ENCODE data around the gene MPND.
A peak's percentile ranks its signal among the peaks of the same experiment; 100 is the strongest.

Gene MPND, protein sequence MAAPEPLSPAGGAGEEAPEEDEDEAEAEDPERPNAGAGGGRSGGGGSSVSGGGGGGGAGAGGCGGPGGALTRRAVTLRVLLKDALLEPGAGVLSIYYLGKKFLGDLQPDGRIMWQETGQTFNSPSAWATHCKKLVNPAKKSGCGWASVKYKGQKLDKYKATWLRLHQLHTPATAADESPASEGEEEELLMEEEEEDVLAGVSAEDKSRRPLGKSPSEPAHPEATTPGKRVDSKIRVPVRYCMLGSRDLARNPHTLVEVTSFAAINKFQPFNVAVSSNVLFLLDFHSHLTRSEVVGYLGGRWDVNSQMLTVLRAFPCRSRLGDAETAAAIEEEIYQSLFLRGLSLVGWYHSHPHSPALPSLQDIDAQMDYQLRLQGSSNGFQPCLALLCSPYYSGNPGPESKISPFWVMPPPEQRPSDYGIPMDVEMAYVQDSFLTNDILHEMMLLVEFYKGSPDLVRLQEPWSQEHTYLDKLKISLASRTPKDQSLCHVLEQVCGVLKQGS

DNA sequence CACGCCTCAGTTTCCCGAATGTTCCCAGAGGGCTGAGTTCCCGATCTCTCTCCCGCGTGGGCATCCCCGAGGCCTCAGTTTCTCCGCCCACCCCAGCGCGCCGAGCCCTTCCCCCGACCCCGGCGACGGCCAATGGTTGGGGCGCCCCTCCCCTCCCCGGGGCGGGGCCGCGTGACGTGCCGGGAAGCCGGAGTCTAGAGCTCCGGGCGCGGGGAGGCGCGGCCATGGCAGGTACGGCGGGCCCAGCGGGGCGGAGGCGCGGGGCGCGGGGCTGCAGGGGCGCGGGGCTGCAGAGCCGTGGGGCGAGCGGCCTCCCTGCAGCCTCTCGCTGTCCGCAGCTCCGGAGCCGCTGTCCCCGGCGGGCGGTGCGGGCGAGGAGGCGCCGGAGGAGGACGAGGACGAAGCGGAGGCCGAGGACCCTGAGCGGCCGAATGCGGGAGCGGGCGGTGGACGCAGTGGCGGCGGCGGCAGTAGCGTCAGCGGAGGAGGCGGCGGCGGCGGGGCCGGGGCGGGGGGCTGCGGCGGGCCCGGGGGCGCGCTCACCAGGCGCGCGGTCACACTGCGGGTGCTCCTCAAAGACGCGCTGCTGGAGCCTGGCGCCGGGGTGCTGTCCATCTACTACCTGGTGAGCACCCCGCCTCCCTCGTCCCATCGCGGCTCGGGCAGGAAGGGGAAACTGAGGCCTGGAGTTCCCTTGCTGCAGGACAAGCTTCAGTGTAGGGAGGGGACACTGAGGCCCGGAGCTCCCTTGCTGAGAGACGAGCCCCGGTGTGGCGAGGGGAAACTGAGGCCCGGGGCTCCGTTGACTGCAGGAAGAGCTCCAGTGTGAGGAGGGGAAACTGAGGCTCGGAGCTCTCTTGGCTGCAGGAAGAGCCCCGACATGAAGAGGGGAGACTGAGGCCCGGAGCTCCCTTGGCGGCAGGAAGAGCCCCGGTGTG, at the start of gene MPND:
MPND (plus strand) TSS at position 193 of the 938 bp plus-strand sequence; CDS start at position 225, 32 bp downstream.
- DNase-seq (ENCODE audit: extremely low read depth in 1 of 2, low read depth in 1 of 2) = peak; percentile 83 to 85

DNA sequence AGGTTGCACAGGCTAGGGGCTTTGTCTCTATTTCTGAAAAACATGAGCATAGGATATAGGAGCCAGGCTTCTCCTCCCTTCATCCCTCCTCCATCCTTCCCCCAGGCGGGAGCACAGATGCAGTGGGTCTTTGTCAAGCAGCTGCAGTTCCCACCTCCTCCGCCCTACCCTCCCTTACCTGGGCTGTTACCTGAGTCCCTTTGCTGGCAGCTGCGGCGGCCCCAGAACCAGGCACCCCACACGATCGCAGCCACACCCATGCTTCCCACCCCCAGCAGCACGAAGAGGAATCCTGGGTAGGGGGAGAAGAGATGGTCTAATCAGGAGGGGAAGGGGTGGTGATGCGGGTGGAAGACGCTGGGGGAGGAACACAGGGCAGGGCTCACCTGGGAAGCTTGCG, 49.0 kb upstream of the MPND start:
- DNase-seq (ENCODE audit: extremely low read depth in 1 of 2, low read depth in 1 of 2) = no peak

DNA sequence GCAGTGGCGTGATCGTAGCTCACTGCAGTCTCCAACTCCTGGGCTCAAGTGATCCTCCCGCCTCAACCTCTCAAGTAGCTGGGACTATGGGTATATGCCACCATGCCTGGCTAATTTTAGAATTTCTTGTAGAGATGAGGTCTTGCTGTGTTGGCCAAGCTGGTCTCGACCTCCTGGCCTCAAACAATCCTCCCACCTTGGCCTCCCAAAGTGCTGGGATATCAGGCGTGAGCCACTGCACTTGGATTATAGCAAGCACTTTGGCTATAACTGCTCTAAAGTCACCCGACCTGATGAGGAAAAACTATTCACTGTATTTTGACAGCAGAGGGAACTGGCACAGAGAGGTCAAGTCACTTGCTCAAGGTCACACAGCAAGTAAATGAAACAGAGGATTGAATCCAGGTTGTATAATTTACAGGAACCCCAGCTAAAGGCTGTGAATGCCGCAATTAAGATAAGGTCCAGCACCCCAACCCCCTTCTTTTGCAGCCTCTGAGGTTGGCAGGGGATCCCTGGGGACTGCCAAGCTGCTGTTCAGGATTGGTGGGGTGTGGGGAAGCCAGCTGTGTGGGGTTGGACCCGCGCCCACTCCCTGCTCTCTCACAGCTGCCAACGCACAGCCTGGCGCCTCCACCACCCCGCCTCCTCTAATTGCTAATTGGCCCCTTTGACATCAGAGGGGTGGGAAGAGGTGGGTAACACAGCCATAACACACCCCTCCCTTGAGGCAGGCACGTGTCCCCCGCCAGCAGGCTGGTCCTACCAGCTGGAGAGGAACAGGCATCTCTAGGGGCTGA, 47.2 kb upstream of the MPND start:
- DNase-seq (ENCODE audit: extremely low read depth in 1 of 2, low read depth in 1 of 2) = no peak

DNA sequence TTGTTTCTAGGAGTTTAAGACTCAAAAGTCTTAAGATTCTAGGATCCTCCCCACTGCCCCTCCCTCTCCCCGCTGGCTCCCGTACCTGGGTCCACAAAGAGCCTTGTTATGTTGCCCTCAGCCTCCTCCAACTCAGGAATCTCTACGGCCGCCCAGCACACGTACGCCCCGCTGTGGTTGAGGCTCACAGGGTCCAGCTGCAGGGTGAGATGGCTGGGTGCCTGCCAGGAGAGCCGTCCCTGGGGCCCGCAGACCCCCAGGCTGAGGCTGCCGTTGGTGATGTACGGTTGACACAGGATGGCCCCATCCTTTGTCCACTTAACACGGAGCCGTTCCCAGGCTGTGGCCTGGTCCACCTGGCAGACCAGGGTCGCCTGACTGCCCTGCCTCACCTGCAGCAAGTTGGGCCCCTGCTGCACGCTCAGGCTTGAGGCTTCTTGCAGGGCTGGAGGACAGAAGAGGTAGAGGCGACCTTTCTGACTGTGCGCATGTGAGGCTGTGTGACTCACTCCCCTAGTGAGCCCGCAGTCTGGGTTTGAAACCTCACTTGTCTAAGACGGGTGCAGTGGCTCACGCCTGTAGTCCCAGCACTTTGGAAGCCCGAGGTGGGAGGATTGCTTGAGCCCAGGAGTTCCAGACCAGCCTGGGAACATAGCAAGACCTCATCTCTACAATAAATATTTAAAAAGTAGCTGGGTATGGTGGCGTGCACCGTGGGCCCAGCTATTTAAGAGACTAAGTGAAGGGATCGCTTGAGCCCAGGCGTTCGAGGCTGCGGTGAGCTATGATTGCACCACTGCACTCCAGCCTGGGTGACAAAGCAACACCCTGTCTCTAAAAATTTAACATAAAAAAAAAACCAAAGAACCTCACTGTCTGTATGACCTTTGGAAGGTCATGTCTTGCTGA, 45.2 kb upstream of the MPND start:
- peak in 1 of 2 donors; percentile 48 for DNase-seq (ENCODE audit: extremely low read depth in 1 of 2, low read depth in 1 of 2)

DNA sequence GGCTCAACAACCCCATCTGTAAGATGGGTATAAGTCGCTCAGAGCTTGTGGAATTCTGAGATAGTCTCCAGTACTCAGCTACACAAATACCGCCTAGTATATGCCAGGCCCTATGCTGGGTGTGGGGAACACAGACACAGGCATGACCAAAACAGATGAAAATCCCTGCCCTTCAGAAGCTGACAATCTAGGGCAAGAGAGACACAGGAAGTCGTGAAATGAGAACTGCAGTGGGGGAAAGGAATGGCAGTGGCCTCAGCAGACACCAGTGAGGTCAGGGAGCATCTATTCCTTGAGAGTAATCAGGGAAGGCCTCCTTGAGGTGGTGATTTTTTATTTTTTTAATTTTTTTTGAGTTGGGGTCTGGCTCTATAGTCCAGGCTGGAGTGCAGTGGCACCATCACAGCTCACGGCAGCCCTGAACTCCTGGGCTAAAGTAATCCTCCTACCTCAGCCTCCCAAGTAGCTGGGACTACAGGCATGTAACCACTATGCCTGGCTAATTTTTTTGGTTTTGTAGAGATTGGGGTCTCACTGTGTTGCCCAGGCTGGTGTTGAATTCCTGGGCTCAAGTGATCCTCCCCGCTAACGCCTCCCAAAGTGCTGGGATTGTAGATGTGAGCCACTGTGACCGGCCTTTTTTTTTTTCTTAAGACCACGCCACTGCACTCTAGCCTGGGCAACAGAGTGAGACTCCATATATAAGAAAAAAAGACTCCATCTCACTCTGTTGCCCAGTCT, 44.4 kb upstream of the MPND start:
- no peak for DNase-seq (ENCODE audit: extremely low read depth in 1 of 2, low read depth in 1 of 2)

DNA sequence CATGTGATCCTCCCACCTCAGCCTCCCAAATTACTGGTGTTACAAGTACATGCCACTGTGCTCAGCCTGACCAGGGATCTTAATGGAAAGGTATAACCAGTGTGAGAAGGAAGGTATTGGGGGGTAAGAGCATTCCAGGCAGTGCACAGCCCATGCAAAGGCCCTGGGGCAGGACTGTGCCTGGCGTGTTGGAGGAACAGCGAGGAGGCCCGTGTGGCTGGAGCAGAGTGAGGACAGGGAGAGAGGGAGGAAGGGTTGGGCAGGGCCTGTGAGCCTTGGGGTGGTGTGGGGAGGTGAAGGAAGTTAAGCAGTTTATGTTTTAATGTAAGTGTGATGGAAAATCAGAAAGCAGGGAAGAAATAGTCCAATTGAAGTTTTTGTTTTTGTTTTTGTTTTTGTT, 42.8 kb upstream of the MPND start:
- no peak for DNase-seq (ENCODE audit: extremely low read depth in 1 of 2, low read depth in 1 of 2)

DNA sequence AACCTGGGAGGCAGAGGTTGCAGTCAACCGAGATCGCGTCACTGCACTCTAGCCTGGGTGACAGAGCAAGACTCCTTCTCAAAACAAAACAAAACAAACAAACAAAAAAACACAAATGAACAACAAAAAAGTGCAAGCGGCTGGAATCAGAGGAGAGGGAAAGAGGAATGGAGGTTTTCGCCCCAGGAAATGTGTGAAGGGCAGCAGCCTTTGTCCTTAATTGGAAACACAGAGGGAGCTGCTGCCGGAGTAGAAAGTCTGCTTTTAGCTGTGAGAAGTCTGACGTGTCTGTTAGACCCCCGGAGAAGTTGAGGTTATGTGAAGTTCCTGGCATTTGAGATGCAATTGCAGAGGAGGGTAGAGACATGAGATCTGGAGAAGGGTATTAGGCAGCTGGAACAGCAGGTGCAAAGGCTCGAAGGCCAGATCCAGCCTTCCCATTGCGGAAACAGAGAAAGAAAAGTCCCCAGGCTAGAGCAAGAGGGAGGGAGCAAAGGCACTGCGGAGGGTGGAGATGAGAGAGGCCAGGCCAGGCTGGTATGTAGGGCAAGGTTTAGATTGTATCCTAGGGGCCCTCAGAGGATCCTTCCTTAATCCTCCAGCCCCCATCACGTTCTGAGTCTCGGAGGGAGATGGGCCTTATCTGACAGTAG, 41.6 kb upstream of the MPND start:
- DNase-seq (ENCODE audit: extremely low read depth in 1 of 2, low read depth in 1 of 2) = no peak

DNA sequence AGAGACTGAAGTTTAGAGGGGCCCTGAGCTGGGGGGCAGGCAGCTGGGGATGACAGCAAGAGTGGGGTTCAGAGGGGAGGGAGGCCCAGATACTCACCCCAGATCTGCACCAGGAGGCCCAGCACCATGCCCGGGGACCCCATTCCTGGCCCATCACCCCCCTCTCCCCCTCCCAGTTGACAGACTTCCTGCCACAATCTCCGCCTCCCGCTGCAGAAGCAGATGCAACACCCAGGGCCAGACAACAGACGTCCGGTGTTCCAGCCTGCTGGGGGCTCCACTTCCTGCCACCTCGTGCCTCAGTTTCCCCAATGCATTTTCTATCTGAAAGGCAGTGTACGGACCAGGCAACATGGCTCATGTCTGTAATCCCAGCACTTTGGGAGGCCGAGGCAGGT, 41.1 kb upstream of the MPND start, which contains the start of gene TMIGD2:
TMIGD2 (minus strand) TSS at position 147 of the 398 bp plus-strand sequence; CDS start at position 143, 4 bp downstream.
- no peak for DNase-seq (ENCODE audit: extremely low read depth in 1 of 2, low read depth in 1 of 2)

DNA sequence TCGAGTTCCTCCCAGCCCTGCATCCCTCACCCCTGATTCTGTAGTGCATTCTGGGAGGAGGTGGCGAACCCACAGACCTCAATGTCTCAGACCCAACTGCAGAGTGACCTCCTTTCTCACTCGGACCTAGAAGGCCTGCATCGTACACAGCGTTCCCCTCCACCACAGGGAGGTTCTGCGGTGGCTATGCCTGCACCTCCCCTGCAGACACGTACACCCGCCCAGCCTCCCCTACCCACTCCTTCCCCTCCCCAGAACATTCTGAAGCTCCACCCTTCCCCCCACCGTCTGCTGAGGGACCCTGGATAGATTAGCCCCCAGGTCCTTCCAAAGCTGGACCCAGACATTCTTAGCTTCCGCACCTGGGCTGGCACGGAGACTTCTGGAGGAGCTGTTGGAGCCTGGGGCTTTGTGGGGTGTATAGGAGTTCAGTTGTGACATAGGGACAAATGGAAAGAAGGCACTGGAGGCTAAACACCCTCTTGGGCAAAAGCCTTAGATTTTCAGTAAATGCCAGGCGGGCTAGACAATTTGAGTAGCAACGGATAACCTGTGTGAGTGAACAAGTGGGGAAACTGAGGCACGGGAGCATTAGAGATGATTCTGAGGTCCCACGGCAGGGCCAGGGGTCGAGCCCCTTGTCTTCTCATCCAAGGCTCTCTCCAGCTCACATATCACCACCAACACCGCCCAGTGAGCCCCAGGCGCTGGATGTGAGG, 39.4 kb upstream of the MPND start:
- no peak for DNase-seq (ENCODE audit: extremely low read depth in 1 of 2, low read depth in 1 of 2)

DNA sequence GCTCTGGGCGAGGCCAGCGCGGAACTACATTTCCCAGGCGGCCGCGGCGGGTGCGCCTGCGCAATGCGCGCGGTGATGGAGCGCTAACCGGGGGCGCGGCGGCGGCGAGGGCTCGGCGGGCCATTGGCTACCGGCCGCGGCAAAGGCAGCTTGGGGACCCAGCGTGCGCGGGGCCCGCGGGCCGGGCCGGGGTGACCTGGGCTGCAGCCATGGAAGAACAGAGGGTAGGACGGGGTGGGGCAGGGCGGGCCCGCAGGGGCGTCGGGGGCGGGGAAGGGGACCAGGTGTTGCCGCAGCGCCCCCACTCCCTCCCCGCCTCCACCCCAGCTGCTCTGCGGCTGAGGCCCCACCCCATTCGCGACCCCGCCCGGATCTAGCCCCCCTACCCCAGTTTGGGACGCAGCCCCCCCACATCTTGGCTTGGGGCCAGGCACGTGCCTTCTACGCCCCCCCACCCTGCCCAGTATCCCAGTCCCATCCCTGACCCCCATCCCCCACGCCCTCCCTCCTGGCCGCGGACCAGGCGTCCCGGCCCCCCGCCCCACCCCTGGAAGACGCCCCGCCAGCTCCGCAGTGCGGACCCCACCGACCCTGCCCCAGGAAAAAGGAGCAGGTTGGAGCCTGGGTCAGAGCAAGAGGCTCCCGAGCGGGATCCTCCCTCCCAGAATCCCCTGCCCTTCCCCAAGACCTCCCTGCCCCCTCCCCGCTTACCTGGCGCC, 38.7 kb upstream of the MPND start, which contains the start of gene FSD1:
FSD1 (plus strand) TSS at position 61 of the 719 bp plus-strand sequence; CDS start at position 210, 149 bp downstream.
- DNase-seq (ENCODE audit: extremely low read depth in 1 of 2, low read depth in 1 of 2) = peak; percentile 62 to 67

DNA sequence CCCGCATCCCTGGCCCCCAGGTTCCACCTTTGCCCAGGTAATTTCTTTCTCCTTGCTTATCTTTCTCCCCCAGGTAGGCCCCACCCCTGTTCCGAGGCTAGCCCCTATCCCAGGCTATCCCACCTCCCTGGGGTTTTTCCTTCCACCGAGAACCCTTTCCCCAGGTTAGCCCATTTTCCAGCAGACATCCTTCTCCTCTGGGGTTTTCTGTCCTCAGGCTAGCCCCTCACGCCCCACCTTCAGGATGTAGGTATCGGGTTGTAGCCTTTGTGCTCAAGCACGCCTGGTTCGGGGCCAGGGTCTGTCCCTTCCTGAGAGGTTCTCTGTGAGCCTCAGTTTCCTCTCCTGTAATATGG, 38.1 kb upstream of the MPND start:
- no peak for DNase-seq (ENCODE audit: extremely low read depth in 1 of 2, low read depth in 1 of 2)

DNA sequence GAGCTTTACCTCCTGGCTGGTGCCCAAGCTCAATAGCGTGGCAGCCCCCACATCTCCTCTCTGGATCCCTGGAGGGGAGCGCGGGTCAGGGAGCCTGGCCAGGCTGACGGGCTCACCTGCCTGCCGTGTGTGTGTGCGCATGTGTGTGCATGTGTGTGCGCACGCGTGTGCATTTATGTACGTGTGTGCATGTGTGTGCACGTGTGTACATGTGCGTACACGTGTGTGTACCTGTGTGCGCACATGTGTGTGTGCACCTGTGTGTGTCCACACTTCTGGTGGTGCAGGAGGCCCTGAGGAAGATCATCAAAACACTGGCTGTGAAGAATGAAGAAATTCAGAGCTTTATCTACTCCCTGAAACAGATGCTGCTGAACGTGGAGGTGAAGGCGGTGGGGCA, 37.7 kb upstream of the MPND start:
- DNase-seq (ENCODE audit: extremely low read depth in 1 of 2, low read depth in 1 of 2) = no peak

DNA sequence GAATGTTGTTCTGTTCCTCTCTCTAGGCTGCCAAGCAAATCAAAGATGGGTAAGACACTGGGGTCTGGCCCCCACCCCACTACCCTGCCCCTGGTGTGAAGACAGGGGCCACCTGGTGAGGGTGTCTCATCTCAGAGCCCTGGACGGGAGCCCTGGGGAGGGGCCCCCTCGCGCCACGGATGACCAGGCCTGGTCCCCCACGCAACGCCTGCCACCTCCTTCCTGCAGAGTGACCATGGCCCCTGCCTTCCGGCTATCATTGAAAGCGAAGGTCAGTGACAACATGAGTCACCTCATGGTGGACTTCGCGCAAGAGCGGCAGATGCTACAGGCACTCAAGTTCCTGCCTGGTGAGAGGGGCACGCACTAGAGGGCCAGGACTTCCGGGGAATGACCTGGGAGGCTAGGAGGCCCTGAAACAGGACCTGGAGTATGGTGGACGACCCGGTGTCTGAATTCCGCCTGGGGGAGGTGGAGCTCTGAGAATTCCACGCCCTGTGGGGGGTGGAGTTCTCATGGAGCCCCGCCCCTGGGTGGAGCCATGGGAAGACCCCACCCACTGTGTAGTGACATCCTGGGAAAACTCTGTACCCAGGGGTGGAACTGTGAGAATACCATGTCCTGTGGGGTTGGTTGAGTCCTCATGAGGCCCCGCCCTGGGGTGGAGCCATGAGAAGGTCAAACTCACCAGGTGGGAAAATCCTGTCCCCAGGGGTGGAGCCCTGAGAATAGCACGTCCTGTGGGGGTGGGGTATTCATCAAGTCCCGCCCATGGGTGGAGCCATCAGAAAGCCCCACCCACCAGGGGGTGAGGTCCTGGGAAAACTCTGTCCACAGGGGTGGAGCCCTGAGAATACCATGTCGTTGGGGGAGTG, 32.9 kb upstream of the MPND start:
- no peak for DNase-seq (ENCODE audit: extremely low read depth in 1 of 2, low read depth in 1 of 2)

DNA sequence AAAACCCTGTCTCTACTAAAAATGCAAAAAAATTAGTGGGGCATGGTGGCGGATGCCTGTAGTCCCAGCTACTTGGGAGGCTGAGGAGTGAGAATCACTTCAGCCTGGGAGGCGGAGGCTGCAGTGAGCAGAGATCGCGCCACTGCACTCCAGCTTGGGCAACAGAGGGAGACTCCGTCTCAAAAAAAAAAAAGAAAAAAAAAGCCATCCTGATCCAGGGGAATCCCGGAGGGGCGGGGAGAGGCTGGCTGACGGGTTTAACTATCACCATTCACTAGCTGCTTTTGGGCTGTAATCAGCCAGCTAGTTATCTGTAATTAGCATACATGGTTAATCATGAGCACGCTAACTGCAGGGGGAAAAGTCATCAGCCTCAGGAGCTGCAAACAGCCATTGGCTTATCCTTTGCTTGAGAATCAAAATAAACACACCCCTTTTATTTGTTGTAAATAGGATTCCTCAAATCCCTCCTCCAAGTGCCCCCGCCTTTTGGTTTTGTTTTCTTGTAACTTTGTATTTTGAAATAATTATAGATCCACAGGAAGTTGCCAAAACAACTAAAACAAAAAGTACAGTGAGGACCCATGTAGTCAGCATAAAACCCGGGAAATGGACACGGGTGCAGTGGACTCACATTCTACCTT, 29.4 kb upstream of the MPND start:
- DNase-seq (ENCODE audit: extremely low read depth in 1 of 2, low read depth in 1 of 2) = no peak

DNA sequence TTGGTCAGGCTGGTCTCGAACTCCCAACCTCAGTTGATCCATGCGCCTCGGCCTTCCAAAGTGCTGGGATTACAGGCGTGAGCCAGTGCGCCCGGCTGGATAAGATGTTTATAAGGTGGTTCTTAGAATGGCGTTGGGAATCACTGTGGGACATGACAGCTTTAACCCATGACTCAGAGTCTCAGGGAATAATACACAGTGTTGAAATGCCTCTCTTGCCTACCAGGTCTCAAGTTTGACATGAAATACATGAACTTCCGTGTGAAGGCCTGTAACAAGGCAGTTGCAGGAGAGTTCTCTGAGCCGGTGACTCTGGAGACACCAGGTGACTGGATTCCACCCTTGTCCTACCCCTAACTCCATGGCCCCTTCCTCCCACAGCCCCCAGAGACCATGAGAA, 26.4 kb upstream of the MPND start:
- DNase-seq (ENCODE audit: extremely low read depth in 1 of 2, low read depth in 1 of 2) = no peak

DNA sequence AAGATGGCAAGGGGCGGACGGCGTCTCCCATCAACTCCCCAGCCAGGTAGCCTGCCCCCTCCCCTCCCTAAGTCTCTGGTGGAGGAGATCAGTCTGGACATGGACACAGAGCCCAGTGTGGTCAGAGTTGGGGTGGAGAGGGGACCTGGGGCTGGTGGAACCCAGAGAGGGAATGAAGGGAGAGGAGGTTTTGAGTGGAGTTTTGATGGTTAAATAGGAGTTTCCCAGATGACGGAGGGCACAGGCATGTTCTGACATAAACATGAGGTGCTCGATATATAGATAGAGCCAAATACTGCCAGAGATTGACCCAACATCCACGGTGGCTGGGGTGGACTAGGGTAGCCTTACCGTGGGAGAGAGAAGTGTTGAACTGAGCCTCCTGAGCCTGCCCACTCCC, 24.9 kb upstream of the MPND start:
- no peak for DNase-seq (ENCODE audit: extremely low read depth in 1 of 2, low read depth in 1 of 2)
